Brain microvascular endothelial cell (primary cell): ENCODE measurements around the gene TCF7L1.
"Not testable (repeated sequence)": the region's sequence is repeated elsewhere in the genome, so short reads cannot be mapped to it uniquely, and the experiment has no call there.

Experiments used
- DNase-seq: peaks from one replicate; pipeline ENCODE4 v3.0.0-alpha.2; 2020
- H3K27ac ChIP-seq: fragments of 250-450 bp; sonication (Bioruptor Pico); 2 replicates; pipeline ENCODE4 v1.5.1; 2020; ENCODE audit warnings: mild to moderate bottlenecking, moderate library complexity
- H3K27me3 ChIP-seq: fragments of 250-450 bp; sonication (Bioruptor Pico); replicated peaks from 2 replicates; pipeline ENCODE4 v1.5.1; 2020; ENCODE audit warnings: mild to moderate bottlenecking
- H3K36me3 ChIP-seq: fragments of 250-450 bp; sonication (Bioruptor Pico); replicated peaks from 2 replicates; pipeline ENCODE4 v1.5.1; 2020; ENCODE audit warnings: mild to moderate bottlenecking
- H3K4me3 ChIP-seq: 2 replicates; pipeline ENCODE4 v1.5.1; 2011; ENCODE audit warnings: low read depth, mild to moderate bottlenecking, control low read depth, low read length, moderate library complexity
- in situ Hi-C: cut with HindIII; loops from 2 replicates; pipeline ENCODE4 v1.10.0; 2017; ENCODE audit warnings: low sequenced_read_pairs, low pct_ligation_motif_present
- TF ChIP-seq, protein P1 (sequence below): IDR thresholded peaks from 2 replicates; pipeline ENCODE4 v1.5.1; 2011; ENCODE audit warnings: low read depth, mild to moderate bottlenecking, moderate library complexity, low read length, control low read depth, inconsistent platforms; ENCODE audit errors: missing control alignments

The TCF7L1 gene

GRCh38 chr2:85327160-85327821 lies 194.1 kb downstream of the TCF7L1 start:
- peak overlapping the region; percentile 86 for H3K27ac ChIP-seq
- TF ChIP-seq, protein P1, sequence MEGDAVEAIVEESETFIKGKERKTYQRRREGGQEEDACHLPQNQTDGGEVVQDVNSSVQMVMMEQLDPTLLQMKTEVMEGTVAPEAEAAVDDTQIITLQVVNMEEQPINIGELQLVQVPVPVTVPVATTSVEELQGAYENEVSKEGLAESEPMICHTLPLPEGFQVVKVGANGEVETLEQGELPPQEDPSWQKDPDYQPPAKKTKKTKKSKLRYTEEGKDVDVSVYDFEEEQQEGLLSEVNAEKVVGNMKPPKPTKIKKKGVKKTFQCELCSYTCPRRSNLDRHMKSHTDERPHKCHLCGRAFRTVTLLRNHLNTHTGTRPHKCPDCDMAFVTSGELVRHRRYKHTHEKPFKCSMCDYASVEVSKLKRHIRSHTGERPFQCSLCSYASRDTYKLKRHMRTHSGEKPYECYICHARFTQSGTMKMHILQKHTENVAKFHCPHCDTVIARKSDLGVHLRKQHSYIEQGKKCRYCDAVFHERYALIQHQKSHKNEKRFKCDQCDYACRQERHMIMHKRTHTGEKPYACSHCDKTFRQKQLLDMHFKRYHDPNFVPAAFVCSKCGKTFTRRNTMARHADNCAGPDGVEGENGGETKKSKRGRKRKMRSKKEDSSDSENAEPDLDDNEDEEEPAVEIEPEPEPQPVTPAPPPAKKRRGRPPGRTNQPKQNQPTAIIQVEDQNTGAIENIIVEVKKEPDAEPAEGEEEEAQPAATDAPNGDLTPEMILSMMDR, result no peak
- in situ Hi-C loops, result no loop called here
- H3K4me3 ChIP-seq, result peak overlapping the region; percentile 85
- peak; percentile 39 for DNase-seq
- H3K36me3 ChIP-seq, result peaks cover 32% of the 10 kb centered on the region
- no peaks in the 10 kb centered on the region for H3K27me3 ChIP-seq

- in situ Hi-C loops, result no loop called here
- TF ChIP-seq, protein P1, result peak; percentile 12
- Histone ChIP-seq H3K27me3 (no peaks in the 10 kb centered on the region), H3K4me3 (peak within 1 kb of the TSS; percentile 85), H3K36me3 (peaks cover 24% of the 10 kb centered on the region), H3K27ac (peak within 1 kb of the TSS; percentile 86)
- DNase-seq, result peak; percentile 83
Measured at GRCh38 chr2:85327822-85328617, 194.8 kb downstream of the TCF7L1 start, which contains the start of gene TGOLN2. TSS of gene TGOLN2 (minus strand) at chr2:85327989. CDS start at chr2:85327962, 27 bp downstream.

DNA sequence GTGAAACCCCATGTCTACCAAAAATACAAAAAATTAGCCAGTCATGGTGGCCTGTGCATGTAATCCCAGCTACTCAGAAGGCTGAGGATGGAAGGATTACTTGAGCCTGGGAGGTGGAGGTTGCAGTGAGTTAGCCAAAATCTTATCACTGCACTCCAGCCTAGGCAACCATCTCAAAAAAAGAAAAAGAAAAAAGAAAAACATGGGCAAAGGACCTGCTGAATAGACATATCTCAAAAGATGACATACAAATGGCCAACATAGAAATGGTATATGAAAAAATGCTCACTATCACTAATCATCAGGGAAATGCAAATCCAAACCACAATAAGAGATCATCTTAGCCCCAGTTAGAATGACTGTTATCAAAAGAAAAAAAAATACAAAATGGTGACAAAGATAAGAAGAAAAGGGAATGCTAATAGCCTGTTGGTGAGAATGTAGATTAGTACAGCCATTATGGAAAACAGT lies 196.0 kb downstream of the TCF7L1 start:
- TF ChIP-seq, protein P1, result no peak

DNA sequence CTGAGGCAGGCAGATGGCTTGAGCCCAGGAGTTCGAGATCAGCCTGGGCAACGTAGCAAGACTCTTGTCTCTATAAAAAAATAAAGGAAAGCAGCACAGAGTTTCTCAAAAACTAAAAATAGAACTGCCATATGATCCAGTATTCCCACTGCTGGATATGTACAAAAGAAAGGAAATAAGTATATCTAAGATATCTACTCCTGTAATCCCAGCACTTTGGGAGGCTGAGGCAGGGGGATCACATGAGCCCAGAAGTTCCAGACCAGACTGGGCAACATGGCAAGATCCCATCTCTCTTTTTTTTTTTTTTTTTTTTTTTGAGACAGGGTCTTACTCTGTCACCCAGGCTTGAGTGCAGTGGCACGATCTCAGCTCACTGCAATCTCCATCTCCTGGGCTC lies 196.5 kb downstream of the TCF7L1 start:
- H3K27me3 ChIP-seq, H3K27ac ChIP-seq, DNase-seq, H3K4me3 ChIP-seq, H3K36me3 ChIP-seq, in situ Hi-C loops: not testable (repeated sequence)

More for the DNA sequence above, 196.0 kb downstream of the TCF7L1 start:
- Histone ChIP-seq H3K27me3 (no peaks in the 10 kb centered on the region), H3K4me3 (no peak overlapping the region), H3K36me3 (peaks cover 12% of the 10 kb centered on the region), H3K27ac (no peak overlapping the region)
- in situ Hi-C loops, result no loop called here
- no peak for DNase-seq

DNA sequence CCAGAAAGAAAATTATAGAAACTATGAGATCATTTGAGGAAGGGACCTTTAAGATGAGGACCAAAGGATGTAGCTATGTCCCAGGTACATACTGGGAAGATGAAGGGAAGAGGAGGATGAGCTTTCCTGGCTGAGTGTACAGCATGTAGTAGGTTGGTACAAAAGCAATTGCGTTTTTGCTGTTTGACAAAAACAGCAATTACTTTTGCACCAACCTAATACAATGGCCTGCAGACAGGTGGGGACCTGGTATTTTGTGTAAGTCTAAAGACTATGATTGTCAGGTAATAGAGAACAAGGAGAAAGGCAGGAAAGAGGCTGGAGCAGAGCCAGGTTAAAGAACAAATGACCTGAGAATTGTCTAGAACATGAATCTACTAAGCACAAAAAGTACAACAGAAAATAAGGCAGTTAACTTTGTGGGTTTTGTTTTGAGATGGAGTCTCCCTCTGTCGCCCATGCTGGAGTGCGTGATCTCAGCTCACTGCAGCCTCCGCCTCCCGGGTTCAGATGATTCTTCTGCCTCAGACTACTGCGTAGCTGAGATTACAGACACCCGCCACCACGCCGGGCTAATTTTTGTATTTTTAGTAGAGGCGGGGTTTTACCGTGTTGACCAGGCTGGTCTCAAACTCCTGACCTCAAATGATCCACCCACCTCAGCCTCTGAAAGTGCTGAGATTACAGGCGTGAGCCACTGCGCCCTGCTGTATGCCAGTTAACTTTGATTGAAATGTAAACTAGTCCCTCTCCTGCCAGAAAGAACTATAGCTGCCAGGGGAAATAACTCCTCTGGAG lies 197.8 kb downstream of the TCF7L1 start:
- no peak for DNase-seq
- no peak overlapping the region for H3K27ac ChIP-seq
- H3K36me3 ChIP-seq, result peaks cover 4% of the 10 kb centered on the region
- H3K4me3 ChIP-seq, result no peak overlapping the region
- no peaks in the 10 kb centered on the region for H3K27me3 ChIP-seq
- TF ChIP-seq, protein P1, result no peak
- in situ Hi-C loops, result no loop called here

GRCh38 chr2:85333877-85334276 lies 200.7 kb downstream of the TCF7L1 start:
- in situ Hi-C loops, H3K4me3 ChIP-seq, H3K27me3 ChIP-seq, H3K27ac ChIP-seq, DNase-seq, H3K36me3 ChIP-seq: not testable (repeated sequence)
